Glutamatergic neuron (in vitro differentiated cells): ENCODE measurements around the gene NECAB2. TPM values are rescaled to one million over a fixed set of nuclear protein-coding genes. Genes with fewer than 3 reads are reported as not detected.
"Not testable (repeated sequence)": the region's sequence is repeated elsewhere in the genome, so short reads cannot be mapped to it uniquely, and the experiment has no call there.

Experiments
- DNase-seq: peaks from one replicate; pipeline ENCODE4 v3.0.0; 2022
- H3K27ac Mint-ChIP-seq: one replicate; pipeline ENCODE4 v1.8.0; 2020; ENCODE audit warnings: mild to moderate bottlenecking, mixed read lengths, inconsistent platforms; ENCODE audit not compliant: unreplicated experiment
- H3K27me3 Mint-ChIP-seq: one replicate; pipeline ENCODE4 v1.8.0; 2020; ENCODE audit warnings: mild to moderate bottlenecking, moderate library complexity, mixed read lengths, inconsistent platforms; ENCODE audit not compliant: unreplicated experiment
- H3K36me3 Mint-ChIP-seq: one replicate; pipeline ENCODE4 v1.8.0; 2020; ENCODE audit warnings: mild to moderate bottlenecking, mixed read lengths, inconsistent platforms; ENCODE audit not compliant: unreplicated experiment
- H3K4me1 Mint-ChIP-seq: one replicate; pipeline ENCODE4 v1.8.0; 2020; ENCODE audit warnings: mild to moderate bottlenecking, low read depth, mixed read lengths, inconsistent platforms; ENCODE audit not compliant: unreplicated experiment
- H3K4me3 Mint-ChIP-seq: one replicate; pipeline ENCODE4 v1.8.0; 2020; ENCODE audit warnings: mild to moderate bottlenecking, mixed read lengths, inconsistent platforms; ENCODE audit not compliant: unreplicated experiment
- H3K9me3 Mint-ChIP-seq: one replicate; pipeline ENCODE4 v1.8.0; 2020; ENCODE audit warnings: mild to moderate bottlenecking, moderate library complexity, mixed read lengths, inconsistent platforms; ENCODE audit not compliant: unreplicated experiment
- total RNA-seq: library from RNA; stranded (reverse); fragmentation: NEBNext Ultra II Directional; extraction: Animal tissue kit (Norgen Biotek cat#: 25700); gene quantifications from one replicate; pipeline ENCODE4 v1.2.1, GENCODE V29; 2021; ENCODE audit not compliant: unreplicated experiment
- TF ChIP-seq, protein P1 (sequence below): fragments of 200-600 bp; sonication (generic); IDR thresholded peaks from one replicate; pipeline ENCODE4 v1.5.0; 2021; ENCODE audit not compliant: partially characterized antibody, unreplicated experiment

NECAB2 gene
- total RNA-seq, 1 donor from 2014 or later, result 112 TPM

DNA sequence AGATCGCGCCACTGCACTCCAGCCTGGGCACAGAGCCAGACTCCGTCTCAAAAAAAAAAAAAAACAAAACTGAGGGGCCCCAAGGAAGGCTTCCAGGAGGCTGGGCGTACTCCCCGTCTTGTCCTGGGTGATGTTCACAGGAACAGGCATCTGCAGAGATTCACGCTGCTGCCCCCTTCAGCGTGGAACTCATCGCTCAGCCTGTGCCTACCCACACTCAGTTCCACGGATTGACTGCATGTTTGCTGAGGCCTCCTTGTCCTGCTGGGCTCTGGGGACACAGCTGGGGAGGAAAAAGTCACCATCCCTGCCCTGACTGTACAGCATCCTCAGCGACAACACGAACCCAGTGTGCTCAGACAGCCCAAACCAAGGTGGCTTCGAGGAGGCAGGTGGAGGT lies 27.9 kb upstream of the NECAB2 start:
- Mint-ChIP-seq H3K9me3 (peaks cover 14% of the 10 kb centered on the region), H3K4me3 (peak overlapping the region; percentile 2), H3K4me1 (peaks cover 18% of the 10 kb centered on the region), H3K36me3 (no peaks in the 10 kb centered on the region), H3K27me3 (peaks cover 15% of the 10 kb centered on the region), H3K27ac (no peak overlapping the region)
- no peak for DNase-seq
- TF ChIP-seq, protein P1, sequence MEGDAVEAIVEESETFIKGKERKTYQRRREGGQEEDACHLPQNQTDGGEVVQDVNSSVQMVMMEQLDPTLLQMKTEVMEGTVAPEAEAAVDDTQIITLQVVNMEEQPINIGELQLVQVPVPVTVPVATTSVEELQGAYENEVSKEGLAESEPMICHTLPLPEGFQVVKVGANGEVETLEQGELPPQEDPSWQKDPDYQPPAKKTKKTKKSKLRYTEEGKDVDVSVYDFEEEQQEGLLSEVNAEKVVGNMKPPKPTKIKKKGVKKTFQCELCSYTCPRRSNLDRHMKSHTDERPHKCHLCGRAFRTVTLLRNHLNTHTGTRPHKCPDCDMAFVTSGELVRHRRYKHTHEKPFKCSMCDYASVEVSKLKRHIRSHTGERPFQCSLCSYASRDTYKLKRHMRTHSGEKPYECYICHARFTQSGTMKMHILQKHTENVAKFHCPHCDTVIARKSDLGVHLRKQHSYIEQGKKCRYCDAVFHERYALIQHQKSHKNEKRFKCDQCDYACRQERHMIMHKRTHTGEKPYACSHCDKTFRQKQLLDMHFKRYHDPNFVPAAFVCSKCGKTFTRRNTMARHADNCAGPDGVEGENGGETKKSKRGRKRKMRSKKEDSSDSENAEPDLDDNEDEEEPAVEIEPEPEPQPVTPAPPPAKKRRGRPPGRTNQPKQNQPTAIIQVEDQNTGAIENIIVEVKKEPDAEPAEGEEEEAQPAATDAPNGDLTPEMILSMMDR, result no peak

GRCh38 chr16:83940630-83941378 lies 27.2 kb upstream of the NECAB2 start:
- H3K4me1 Mint-ChIP-seq, result peaks cover 18% of the 10 kb centered on the region
- H3K27me3 Mint-ChIP-seq, result peaks cover 16% of the 10 kb centered on the region

DNA sequence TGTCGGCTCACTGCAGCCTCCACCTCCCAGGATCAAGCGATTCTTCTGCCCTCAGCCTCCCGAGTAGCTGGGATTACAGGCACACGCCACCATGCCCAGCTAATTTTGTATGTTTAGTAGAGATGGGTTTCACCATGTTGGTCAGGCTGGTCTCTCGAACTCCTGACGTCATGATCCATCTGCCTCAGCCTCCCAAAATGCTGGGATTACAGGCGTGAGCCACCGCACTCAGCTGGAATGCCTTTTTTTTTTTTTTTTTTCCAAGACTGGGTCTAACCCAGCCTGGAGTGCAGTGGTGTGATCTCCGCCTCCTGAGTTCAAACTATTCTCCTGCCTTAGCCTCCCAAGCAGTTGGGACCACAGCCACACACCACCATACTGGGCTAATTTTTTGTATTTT lies 26.5 kb upstream of the NECAB2 start:
- not testable (repeated sequence) for H3K36me3 Mint-ChIP-seq, H3K27ac Mint-ChIP-seq, H3K4me3 Mint-ChIP-seq, DNase-seq
- Mint-ChIP-seq H3K9me3 (peaks cover 14% of the 10 kb centered on the region), H3K4me1 (peaks cover 18% of the 10 kb centered on the region), H3K27me3 (peaks cover 16% of the 10 kb centered on the region)

More at GRCh38 chr16:83940630-83941378, 27.2 kb upstream of the NECAB2 start:
- Mint-ChIP-seq H3K27ac (peak overlapping the region; percentile 48), H3K4me3 (peak overlapping the region; percentile 2), H3K9me3 (peaks cover 14% of the 10 kb centered on the region), H3K36me3 (no peaks in the 10 kb centered on the region)
- DNase-seq, result peak; percentile 56
- TF ChIP-seq, protein P1, result no peak

DNA sequence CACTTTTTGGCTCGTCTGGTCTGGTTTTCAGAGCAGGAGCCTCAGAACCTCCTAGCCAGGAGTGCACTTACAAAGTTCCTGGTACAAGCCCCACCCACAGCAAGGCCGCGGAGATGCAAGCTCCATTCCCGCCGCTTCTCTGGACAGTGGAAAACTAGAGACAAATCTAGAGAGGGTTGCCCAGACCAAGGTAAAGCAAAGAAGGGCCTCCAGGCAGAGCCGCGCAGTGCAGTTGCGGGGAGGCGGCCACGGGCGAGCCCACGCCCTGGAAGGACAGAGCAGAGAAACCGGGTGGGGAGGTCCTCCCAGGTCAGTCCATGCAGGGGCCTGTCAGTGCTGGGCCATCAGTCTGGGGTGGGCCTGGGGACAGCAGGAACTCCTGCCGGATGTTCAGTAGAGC lies 26.0 kb upstream of the NECAB2 start:
- no peak overlapping the region for H3K4me3 Mint-ChIP-seq
- H3K9me3 Mint-ChIP-seq, result peaks cover 13% of the 10 kb centered on the region
- H3K27me3 Mint-ChIP-seq, result peaks cover 16% of the 10 kb centered on the region
- H3K4me1 Mint-ChIP-seq, result peaks cover 19% of the 10 kb centered on the region
- no peaks in the 10 kb centered on the region for H3K36me3 Mint-ChIP-seq
- no peak overlapping the region for H3K27ac Mint-ChIP-seq
- TF ChIP-seq, protein P1, result no peak
- no peak for DNase-seq

GRCh38 chr16:83942815-83943515 lies 25.1 kb upstream of the NECAB2 start:
- Mint-ChIP-seq H3K27me3 (peaks cover 13% of the 10 kb centered on the region), H3K36me3 (no peaks in the 10 kb centered on the region), H3K4me1 (peaks cover 19% of the 10 kb centered on the region), H3K4me3 (no peak overlapping the region), H3K27ac (no peak overlapping the region), H3K9me3 (peaks cover 8% of the 10 kb centered on the region)
- TF ChIP-seq, protein P1, result no peak
- no peak for DNase-seq
